ENCODE data around the gene CMIP.

Gene CMIP

GRCh38 chr16:81539009-81539758, 94.6 kb downstream of the CMIP start:
- no peak for DNase-seq

- no peak for DNase-seq
These were observed 95.3 kb downstream of the CMIP start for GRCh38 chr16:81539759-81540472.

GRCh38 chr16:81541314-81541713, 96.7 kb downstream of the CMIP start:
- DNase-seq = no peak

GRCh38 chr16:81542609-81543570, 98.3 kb downstream of the CMIP start:
- no peak for DNase-seq

GRCh38 chr16:81543571-81543970, 99.0 kb downstream of the CMIP start:
- DNase-seq = no peak

- DNase-seq = no peak
These were observed 99.7 kb downstream of the CMIP start for GRCh38 chr16:81544261-81544660.

GRCh38 chr16:81544700-81545271, 100.2 kb downstream of the CMIP start:
- no peak for DNase-seq

- DNase-seq = no peak
These were observed 101.1 kb downstream of the CMIP start for GRCh38 chr16:81545470-81546250.

- no peak for DNase-seq
These were observed 102.2 kb downstream of the CMIP start for GRCh38 chr16:81546781-81547180.

GRCh38 chr16:81547194-81547938, 102.8 kb downstream of the CMIP start:
- no peak for DNase-seq

GRCh38 chr16:81547939-81548216, 103.3 kb downstream of the CMIP start:
- DNase-seq = no peak

GRCh38 chr16:81548551-81548875, 103.9 kb downstream of the CMIP start:
- DNase-seq = no peak

GRCh38 chr16:81548876-81549546, 104.4 kb downstream of the CMIP start:
- no peak for DNase-seq

GRCh38 chr16:81549547-81550431, 105.2 kb downstream of the CMIP start:
- no peak for DNase-seq

- DNase-seq = no peak
These were observed 105.8 kb downstream of the CMIP start for GRCh38 chr16:81550432-81550808.

GRCh38 chr16:81551151-81551808, 106.7 kb downstream of the CMIP start:
- DNase-seq = no peak

- no peak for DNase-seq
These were observed 107.3 kb downstream of the CMIP start for GRCh38 chr16:81551821-81552304.

GRCh38 chr16:81552743-81553079, 108.1 kb downstream of the CMIP start:
- DNase-seq = no peak

- no peak for DNase-seq
These were observed 108.6 kb downstream of the CMIP start for GRCh38 chr16:81553080-81553813.

Data from NCI-H2029 treated with DMSO at 0.1 percent for 48 hours (cell line).